Liver (tissue), 9 donors: Measurements from ENCODE around the gene DNAH10. TPM values are rescaled to one million over a fixed set of nuclear protein-coding genes. Genes with fewer than 3 reads are reported as not detected.

ENCODE experiments used
- DNase-seq: peaks from one replicate; pipeline ENCODE4 v3.0.0-alpha.2; 2017; ENCODE audit warnings: low spot score
- H3K27ac ChIP-seq, 2 donors: one replicate each; pipeline ENCODE4 v1.7.0; 2013; ENCODE audit warnings: inconsistent platforms in 2 of 2, low read length in 2 of 2, control low read depth in 1 of 2, low read depth in 1 of 2, mild to moderate bottlenecking in 1 of 2
- H3K27me3 ChIP-seq, 4 donors: one replicate each; pipeline versions ENCODE4 v1.6.1 to v1.7.0; 2013; ENCODE audit warnings: low read length in 3 of 4, inconsistent platforms in 1 of 4, mild to moderate bottlenecking in 1 of 4, moderate library complexity in 1 of 4; ENCODE audit not compliant: control insufficient read depth in 4 of 4, insufficient read depth in 4 of 4
- H3K36me3 ChIP-seq, 4 donors: one replicate each; pipeline versions ENCODE4 v1.6.1 to v1.7.0; 2013; ENCODE audit warnings: low read length in 3 of 4, mild to moderate bottlenecking in 3 of 4, low read depth in 1 of 4, moderate library complexity in 1 of 4; ENCODE audit not compliant: control insufficient read depth in 4 of 4, insufficient read depth in 3 of 4
- H3K4me1 ChIP-seq, 4 donors: one replicate each; pipeline versions ENCODE4 v1.6.1 to v1.7.0; 2013; ENCODE audit warnings: low read length in 3 of 4, mild to moderate bottlenecking in 3 of 4, moderate library complexity in 1 of 4; ENCODE audit not compliant: control insufficient read depth in 4 of 4, insufficient read depth in 4 of 4
- H3K4me3 ChIP-seq, 3 donors: one replicate each; pipeline versions ENCODE4 v1.6.1 to v1.7.0; 2013; ENCODE audit warnings: low read length in 3 of 3, control low read depth in 1 of 3, low read depth in 1 of 3, mild to moderate bottlenecking in 1 of 3
- H3K9ac ChIP-seq, 2 donors: one replicate each; pipeline ENCODE4 v1.7.0; 2013; ENCODE audit warnings: low read length in 2 of 2, mild to moderate bottlenecking in 2 of 2, moderate library complexity in 2 of 2, control low read depth in 1 of 2, low read depth in 1 of 2
- H3K9me3 ChIP-seq, 4 donors: one replicate each; pipeline versions ENCODE4 v1.6.1 to v1.7.0; 2013; ENCODE audit warnings: low read length in 3 of 4; ENCODE audit not compliant: control insufficient read depth in 4 of 4
- EGR1 ChIP-seq, 2 donors: IDR thresholded peaks; 2 replicates each; pipeline ENCODE4 v1.6.1; 2016 to 2018; ENCODE audit warnings: antibody characterized with exemption in 2 of 2, low read depth in 2 of 2
- FOXA1 ChIP-seq: IDR thresholded peaks from 2 replicates; pipeline ENCODE4 v1.6.1; 2016; ENCODE audit warnings: antibody characterized with exemption
- FOXA2 ChIP-seq: IDR thresholded peaks from 2 replicates; pipeline ENCODE4 v1.6.1; 2016; ENCODE audit warnings: antibody characterized with exemption
- GABPA ChIP-seq, 2 donors: IDR thresholded peaks in 1 of 2; conservative IDR thresholded peaks in 1 of 2; 2 replicates each; pipeline ENCODE4 v1.6.1; 2016; ENCODE audit warnings: antibody characterized with exemption in 2 of 2, mild to moderate bottlenecking in 1 of 2, moderate library complexity in 1 of 2
- HNF4A ChIP-seq, 2 donors: conservative IDR thresholded peaks; 2 replicates each; pipeline ENCODE4 v1.6.1; 2016; ENCODE audit warnings: antibody characterized with exemption in 2 of 2, mild to moderate bottlenecking in 2 of 2
- HNF4G ChIP-seq: IDR thresholded peaks from 2 replicates; pipeline ENCODE4 v1.6.1; 2016; ENCODE audit warnings: antibody characterized with exemption
- JUND ChIP-seq, 2 donors: IDR thresholded peaks; 2 replicates each; pipeline ENCODE4 v1.6.1; 2016; ENCODE audit warnings: antibody characterized with exemption in 2 of 2
- NR2F2 ChIP-seq: IDR thresholded peaks from 2 replicates; pipeline ENCODE4 v1.6.1; 2016; ENCODE audit warnings: antibody characterized with exemption
- RAD21 ChIP-seq, 2 donors: IDR thresholded peaks; 2 replicates each; pipeline ENCODE4 v1.6.1; 2016; ENCODE audit warnings: antibody characterized with exemption in 2 of 2, mild to moderate bottlenecking in 2 of 2
- RXRA ChIP-seq, 2 donors: IDR thresholded peaks; 2 replicates each; pipeline ENCODE4 v1.6.1; 2017 to 2018; ENCODE audit warnings: antibody characterized with exemption in 2 of 2, mild to moderate bottlenecking in 1 of 2
- SP1 ChIP-seq: IDR thresholded peaks from 2 replicates; pipeline ENCODE4 v1.6.1; 2018; ENCODE audit warnings: antibody characterized with exemption, mild to moderate bottlenecking
- TAF1 ChIP-seq: conservative IDR thresholded peaks from 2 replicates; pipeline ENCODE4 v1.6.1; 2016; ENCODE audit warnings: antibody characterized with exemption, mild to moderate bottlenecking
- YY1 ChIP-seq: IDR thresholded peaks from 2 replicates; pipeline ENCODE4 v1.6.1; 2016; ENCODE audit warnings: antibody characterized with exemption, mild to moderate bottlenecking
- ZBTB33 ChIP-seq: IDR thresholded peaks from 2 replicates; pipeline ENCODE4 v1.6.1; 2016; ENCODE audit warnings: antibody characterized with exemption
- WGBS: extraction: QIAGEN DNeasy Blood & Tissue Kit; methylation state at CpG from one replicate; pipeline ENCODE4 v1.1.7; 2013; 5-methylcytosine and 5-hydroxymethylcytosine counted together
- polyA plus RNA-seq, 2 donors: library from polyadenylated mRNA; stranded (reverse) in 1 of 2; unstranded in 1 of 2; fragments of 200-250 nt in 1 of 2; fragments of >200 nt in 1 of 2; fragmentation: Nextera tagmentation in 1 of 2; extraction: Ambion mirVana in 1 of 2; gene quantifications; one replicate each; pipeline versions ENCODE4 v1.2.1 to v1.2.3, GENCODE V29; 2013 to 2015
- total RNA-seq, 2 donors: library from RNA; depleted of rRNA; stranded (reverse); fragments of >200 nt; gene quantifications; one replicate each; pipeline ENCODE4 v1.2.3, GENCODE V29; 2014
- TF ChIP-seq, protein P1 (sequence below): IDR thresholded peaks from 2 replicates; pipeline ENCODE4 v1.6.1; 2016; ENCODE audit warnings: antibody characterized with exemption, mild to moderate bottlenecking
- TF ChIP-seq, protein P2 (sequence below): IDR thresholded peaks from 2 replicates; pipeline ENCODE4 v1.6.1; 2016; ENCODE audit warnings: antibody characterized with exemption
- TF ChIP-seq, protein P3 (sequence below): fragments of 150-350 bp; IDR thresholded peaks from 2 replicates; pipeline ENCODE4 v1.5.1; 2017; ENCODE audit warnings: improper control_type of control experiment, low read depth, low read length; ENCODE audit not compliant: missing input control
- donor health status: healthy.
- donor health status: healthy.
- donor health status: healthy.
- donor health status: healthy.
- donor health status: healthy.

Gene DNAH10
- total and polyA plus RNA-seq, 4 donors: 0.05 to 0.47 (median 0.07) TPM

GRCh38 chr12:123888989-123889388 is 126.9 kb downstream of the DNAH10 start:
- no peaks in the 10 kb centered on the region for H3K36me3 ChIP-seq
- peaks cover 0 to 3% (median 0%) of the 10 kb centered on the region in 4 donors for H3K4me1 ChIP-seq
- H3K4me3 ChIP-seq: no peak overlapping the region
- 68% methylated on average over 12 of the region's 12 CpGs for WGBS
- H3K9me3 ChIP-seq: peaks cover 0 to 4% (median 2%) of the 10 kb centered on the region in 4 donors
- TF ChIP-seq HNF4G (no peak), RAD21 (IDR thresholded peaks at IDR 0.05) (no peak), FOXA2 (no peak), SP1 (no peak), NR2F2 (no peak), YY1 (no peak), ZBTB33 (no peak), FOXA1 (no peak), EGR1 (IDR thresholded peaks at IDR 0.05; ENCODE audit: low read depth in 2 of 2) (no peak), HNF4A (conservative IDR thresholded peaks at IDR 0.05) (no peak), RXRA (IDR thresholded peaks at IDR 0.05) (no peak), TAF1 (no peak), JUND (IDR thresholded peaks at IDR 0.05) (no peak)
- TF ChIP-seq, protein P1, sequence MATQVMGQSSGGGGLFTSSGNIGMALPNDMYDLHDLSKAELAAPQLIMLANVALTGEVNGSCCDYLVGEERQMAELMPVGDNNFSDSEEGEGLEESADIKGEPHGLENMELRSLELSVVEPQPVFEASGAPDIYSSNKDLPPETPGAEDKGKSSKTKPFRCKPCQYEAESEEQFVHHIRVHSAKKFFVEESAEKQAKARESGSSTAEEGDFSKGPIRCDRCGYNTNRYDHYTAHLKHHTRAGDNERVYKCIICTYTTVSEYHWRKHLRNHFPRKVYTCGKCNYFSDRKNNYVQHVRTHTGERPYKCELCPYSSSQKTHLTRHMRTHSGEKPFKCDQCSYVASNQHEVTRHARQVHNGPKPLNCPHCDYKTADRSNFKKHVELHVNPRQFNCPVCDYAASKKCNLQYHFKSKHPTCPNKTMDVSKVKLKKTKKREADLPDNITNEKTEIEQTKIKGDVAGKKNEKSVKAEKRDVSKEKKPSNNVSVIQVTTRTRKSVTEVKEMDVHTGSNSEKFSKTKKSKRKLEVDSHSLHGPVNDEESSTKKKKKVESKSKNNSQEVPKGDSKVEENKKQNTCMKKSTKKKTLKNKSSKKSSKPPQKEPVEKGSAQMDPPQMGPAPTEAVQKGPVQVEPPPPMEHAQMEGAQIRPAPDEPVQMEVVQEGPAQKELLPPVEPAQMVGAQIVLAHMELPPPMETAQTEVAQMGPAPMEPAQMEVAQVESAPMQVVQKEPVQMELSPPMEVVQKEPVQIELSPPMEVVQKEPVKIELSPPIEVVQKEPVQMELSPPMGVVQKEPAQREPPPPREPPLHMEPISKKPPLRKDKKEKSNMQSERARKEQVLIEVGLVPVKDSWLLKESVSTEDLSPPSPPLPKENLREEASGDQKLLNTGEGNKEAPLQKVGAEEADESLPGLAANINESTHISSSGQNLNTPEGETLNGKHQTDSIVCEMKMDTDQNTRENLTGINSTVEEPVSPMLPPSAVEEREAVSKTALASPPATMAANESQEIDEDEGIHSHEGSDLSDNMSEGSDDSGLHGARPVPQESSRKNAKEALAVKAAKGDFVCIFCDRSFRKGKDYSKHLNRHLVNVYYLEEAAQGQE: no peak
- TF ChIP-seq, protein P2, sequence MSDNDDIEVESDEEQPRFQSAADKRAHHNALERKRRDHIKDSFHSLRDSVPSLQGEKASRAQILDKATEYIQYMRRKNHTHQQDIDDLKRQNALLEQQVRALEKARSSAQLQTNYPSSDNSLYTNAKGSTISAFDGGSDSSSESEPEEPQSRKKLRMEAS: no peak
- TF ChIP-seq, protein P3, sequence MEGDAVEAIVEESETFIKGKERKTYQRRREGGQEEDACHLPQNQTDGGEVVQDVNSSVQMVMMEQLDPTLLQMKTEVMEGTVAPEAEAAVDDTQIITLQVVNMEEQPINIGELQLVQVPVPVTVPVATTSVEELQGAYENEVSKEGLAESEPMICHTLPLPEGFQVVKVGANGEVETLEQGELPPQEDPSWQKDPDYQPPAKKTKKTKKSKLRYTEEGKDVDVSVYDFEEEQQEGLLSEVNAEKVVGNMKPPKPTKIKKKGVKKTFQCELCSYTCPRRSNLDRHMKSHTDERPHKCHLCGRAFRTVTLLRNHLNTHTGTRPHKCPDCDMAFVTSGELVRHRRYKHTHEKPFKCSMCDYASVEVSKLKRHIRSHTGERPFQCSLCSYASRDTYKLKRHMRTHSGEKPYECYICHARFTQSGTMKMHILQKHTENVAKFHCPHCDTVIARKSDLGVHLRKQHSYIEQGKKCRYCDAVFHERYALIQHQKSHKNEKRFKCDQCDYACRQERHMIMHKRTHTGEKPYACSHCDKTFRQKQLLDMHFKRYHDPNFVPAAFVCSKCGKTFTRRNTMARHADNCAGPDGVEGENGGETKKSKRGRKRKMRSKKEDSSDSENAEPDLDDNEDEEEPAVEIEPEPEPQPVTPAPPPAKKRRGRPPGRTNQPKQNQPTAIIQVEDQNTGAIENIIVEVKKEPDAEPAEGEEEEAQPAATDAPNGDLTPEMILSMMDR: no peak
- no peak overlapping the region for H3K9ac ChIP-seq
- DNase-seq: no peak
- H3K27me3 ChIP-seq: no peaks in the 10 kb centered on the region
- no peak overlapping the region for H3K27ac ChIP-seq

DNA sequence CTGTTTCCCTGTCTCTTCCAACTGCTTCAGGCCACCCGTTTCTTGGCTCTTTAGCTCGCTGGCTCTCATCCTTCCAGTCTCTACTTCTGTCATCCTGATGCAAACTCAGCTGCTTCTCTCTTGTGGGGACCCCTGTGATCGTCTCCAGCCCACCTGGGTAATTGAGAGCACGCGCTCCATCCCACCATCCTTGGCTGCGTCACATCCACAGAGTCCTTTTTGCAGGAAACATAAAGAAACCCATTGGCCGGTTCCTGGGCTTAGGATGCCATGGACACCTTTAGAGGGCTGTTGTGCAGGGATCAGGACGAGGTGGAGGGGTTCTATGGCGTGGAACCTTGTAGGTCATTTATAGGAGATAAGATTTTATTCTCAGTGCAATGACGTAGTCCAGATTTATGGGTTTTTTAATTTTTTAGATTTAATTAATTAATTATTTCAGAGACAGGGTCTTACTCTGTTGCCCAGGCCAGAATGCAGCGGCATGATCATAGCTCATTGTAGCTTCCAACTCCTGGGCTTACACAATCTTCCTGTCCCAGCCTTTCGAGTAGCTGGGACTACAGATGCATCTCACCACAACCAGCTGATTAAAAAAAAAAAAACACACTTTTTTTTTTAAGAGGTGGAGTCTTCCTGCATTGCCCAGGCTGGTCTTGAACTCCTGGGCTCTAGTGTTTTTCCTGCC is 127.9 kb downstream of the DNAH10 start:
- Histone ChIP-seq H3K4me1 (peaks cover 0 to 3% (median 0%) of the 10 kb centered on the region in 4 donors), H3K9ac (no peak overlapping the region), H3K27me3 (no peaks in the 10 kb centered on the region), H3K36me3 (no peaks in the 10 kb centered on the region), H3K27ac (no peak overlapping the region), H3K9me3 (no peaks in the 10 kb centered on the region), H3K4me3 (no peak overlapping the region)
- 84% methylated on average over 12 of the region's 12 CpGs for WGBS
- no peak for DNase-seq
- TF ChIP-seq HNF4A (conservative IDR thresholded peaks at IDR 0.05) (no peak), HNF4G (no peak), TAF1 (no peak), FOXA1 (no peak), RAD21 (IDR thresholded peaks at IDR 0.05) (no peak), NR2F2 (no peak), ZBTB33 (no peak), GABPA (IDR thresholded peaks at IDR 0.05 in 1 of 2, conservative IDR thresholded peaks at IDR 0.05 in 1 of 2) (no peak), SP1 (no peak)
- TF ChIP-seq, protein P2: no peak
- TF ChIP-seq, protein P1: no peak
